Neural cell (in vitro differentiated cells): ENCODE results near the gene PRKCD.

ENCODE experiments used
- SMC3 ChIP-seq: fragments of 450-650 bp; conservative IDR thresholded peaks from 2 replicates; pipeline ENCODE4 v1.6.1; 2014; ENCODE audit warnings: antibody characterized with exemption, mild to moderate bottlenecking, moderate library complexity; ENCODE audit not compliant: poor library complexity
- TF ChIP-seq, protein P1 (sequence below): fragments of 450-650 bp; IDR thresholded peaks from 2 replicates; pipeline ENCODE4 v1.5.1; 2014; ENCODE audit warnings: antibody characterized with exemption, mild to moderate bottlenecking, moderate library complexity; ENCODE audit not compliant: poor library complexity, severe bottlenecking

DNA sequence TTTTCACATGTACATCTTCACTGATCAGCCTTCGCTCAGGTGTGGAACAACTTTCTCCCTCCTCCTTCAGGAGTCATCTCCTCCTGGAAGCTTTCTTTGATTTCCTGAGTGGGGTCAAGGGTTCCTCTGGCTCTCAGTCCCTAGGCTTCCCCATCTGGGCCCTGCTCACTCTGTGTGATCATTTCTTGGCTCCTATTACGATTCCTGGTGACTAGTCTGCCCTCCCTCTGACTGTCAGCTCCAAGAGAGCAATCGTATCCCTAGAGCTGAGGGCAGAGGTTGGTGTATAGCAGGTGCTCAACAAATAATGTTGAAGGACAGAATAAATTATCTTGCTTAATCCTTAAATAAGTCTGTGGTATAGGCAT lies 15.3 kb upstream of the PRKCD start:
- TF ChIP-seq, protein P1, sequence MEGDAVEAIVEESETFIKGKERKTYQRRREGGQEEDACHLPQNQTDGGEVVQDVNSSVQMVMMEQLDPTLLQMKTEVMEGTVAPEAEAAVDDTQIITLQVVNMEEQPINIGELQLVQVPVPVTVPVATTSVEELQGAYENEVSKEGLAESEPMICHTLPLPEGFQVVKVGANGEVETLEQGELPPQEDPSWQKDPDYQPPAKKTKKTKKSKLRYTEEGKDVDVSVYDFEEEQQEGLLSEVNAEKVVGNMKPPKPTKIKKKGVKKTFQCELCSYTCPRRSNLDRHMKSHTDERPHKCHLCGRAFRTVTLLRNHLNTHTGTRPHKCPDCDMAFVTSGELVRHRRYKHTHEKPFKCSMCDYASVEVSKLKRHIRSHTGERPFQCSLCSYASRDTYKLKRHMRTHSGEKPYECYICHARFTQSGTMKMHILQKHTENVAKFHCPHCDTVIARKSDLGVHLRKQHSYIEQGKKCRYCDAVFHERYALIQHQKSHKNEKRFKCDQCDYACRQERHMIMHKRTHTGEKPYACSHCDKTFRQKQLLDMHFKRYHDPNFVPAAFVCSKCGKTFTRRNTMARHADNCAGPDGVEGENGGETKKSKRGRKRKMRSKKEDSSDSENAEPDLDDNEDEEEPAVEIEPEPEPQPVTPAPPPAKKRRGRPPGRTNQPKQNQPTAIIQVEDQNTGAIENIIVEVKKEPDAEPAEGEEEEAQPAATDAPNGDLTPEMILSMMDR, result no peak
- TF ChIP-seq SMC3, result no peak
